HL-60 (cell line): ENCODE measurements around the gene DHRS3.

ENCODE experiments used
- DNase-seq, 2 experiments: peaks; one replicate each; pipeline ENCODE4 v3.0.0-alpha.2; 2010 to 2020; ENCODE audit warnings: low read depth in 1 of 2, low spot score in 1 of 2
- H3K27ac ChIP-seq: fragments of 250-450 bp; sonication (Bioruptor Pico); replicated peaks from 2 replicates; pipeline ENCODE4 v1.5.1; 2020; ENCODE audit warnings: mild to moderate bottlenecking, moderate library complexity
- H3K27me3 ChIP-seq: fragments of 250-450 bp; sonication (Bioruptor Pico); 2 replicates; pipeline ENCODE4 v1.5.1; 2021; ENCODE audit warnings: mild to moderate bottlenecking, moderate library complexity; ENCODE audit not compliant: insufficient read depth, poor library complexity, severe bottlenecking
- H3K4me3 ChIP-seq: replicated peaks from 2 replicates; pipeline ENCODE4 v1.5.1; 2011; ENCODE audit warnings: mild to moderate bottlenecking, control low read depth, low read length; ENCODE audit not compliant: insufficient read depth
- CTCF ChIP-seq: IDR thresholded peaks from one replicate; pipeline ENCODE4 v1.5.1; 2011; ENCODE audit warnings: low read length, control low read depth, inconsistent platforms; ENCODE audit not compliant: insufficient read depth
- GABPA ChIP-seq: IDR thresholded peaks from 2 replicates; pipeline ENCODE4 v1.6.1; 2012; ENCODE audit warnings: low read depth
- POLR2AphosphoS5 ChIP-seq: IDR thresholded peaks from 2 replicates; pipeline ENCODE4 v1.6.1; 2012; ENCODE audit warnings: low read depth
- REST ChIP-seq: IDR thresholded peaks from 2 replicates; pipeline ENCODE4 v1.6.1; 2012; ENCODE audit warnings: low read depth; ENCODE audit not compliant: insufficient replicate concordance
- SPI1 ChIP-seq: IDR thresholded peaks from 2 replicates; pipeline ENCODE4 v1.6.1; 2012; ENCODE audit warnings: low read depth, mild to moderate bottlenecking, borderline replicate concordance

The DHRS3 gene

GRCh38 chr1:12546771-12547585 lies 71.0 kb downstream of the DHRS3 start:
- TF ChIP-seq REST (no peak), CTCF (no peak), POLR2AphosphoS5 (no peak), GABPA (no peak), SPI1 (no peak)
- Histone ChIP-seq H3K27ac (no peak overlapping the region), H3K27me3 (no peaks in the 10 kb centered on the region), H3K4me3 (no peak overlapping the region)
- DNase-seq, result no peak

GRCh38 chr1:12544992-12545391 lies 73.0 kb downstream of the DHRS3 start:
- Histone ChIP-seq H3K27me3 (no peaks in the 10 kb centered on the region), H3K4me3 (no peak overlapping the region), H3K27ac (no peak overlapping the region)
- no peak for DNase-seq
- no peak for TF ChIP-seq REST
- TF ChIP-seq GABPA, result no peak
- TF ChIP-seq SPI1, result no peak
- TF ChIP-seq CTCF, result no peak
- TF ChIP-seq POLR2AphosphoS5, result no peak

GRCh38 chr1:12544357-12544756 lies 73.7 kb downstream of the DHRS3 start:
- no peak overlapping the region for H3K27ac ChIP-seq
- H3K27me3 ChIP-seq, result no peaks in the 10 kb centered on the region
- no peak for DNase-seq
- no peak for TF ChIP-seq CTCF
- H3K4me3 ChIP-seq, result no peak overlapping the region

- TF ChIP-seq REST (no peak), CTCF (no peak), POLR2AphosphoS5 (no peak)
- H3K27ac ChIP-seq, result no peak overlapping the region
- H3K27me3 ChIP-seq, result no peaks in the 10 kb centered on the region
- no peak overlapping the region for H3K4me3 ChIP-seq
- DNase-seq, result no peak
These were observed 74.3 kb downstream of the DHRS3 start for GRCh38 chr1:12543740-12544154.
